Caco-2 (cell line): ENCODE data around the gene TNFRSF21. TPM values are rescaled to one million over a fixed set of nuclear protein-coding genes. Genes with fewer than 3 reads are reported as not detected.
A peak's percentile ranks its signal among the peaks of the same experiment; 100 is the strongest.

Experiments used
- BruUV-seq: library from RNA; stranded (reverse); fragments of 400-500 nt; replicated peaks from 2 replicates; lab custom pipeline; 2021; lab: Mats Ljungman, UMichigan
- CTCF ChIA-PET: fragments of 300-600 bp; sonication (Branson Sonifier 250); formaldehyde crosslinking; loops from one replicate; lab custom pipeline; 2022; ENCODE audit warnings: antibody characterized with exemption; lab: Charles Lee
- POLR2A ChIA-PET: fragments of 300-600 bp; sonication (Branson Sonifier 250); formaldehyde crosslinking; loops from one replicate; lab custom pipeline; 2022; ENCODE audit warnings: antibody characterized with exemption; lab: Charles Lee
- DNase-seq, 2 experiments: peaks; one replicate each; pipeline versions ENCODE4 v3.0.0 to v3.0.0-alpha.2; 2020 to 2022
- H3K27me3 ChIP-seq: replicated peaks from 2 replicates; pipeline ENCODE4 v1.6.0; 2011; ENCODE audit warnings: low read length; ENCODE audit not compliant: control insufficient read depth, insufficient read depth
- H3K36me3 ChIP-seq: 2 replicates; pipeline ENCODE4 v1.5.1; 2011; ENCODE audit warnings: low read length; ENCODE audit not compliant: control insufficient read depth, insufficient read depth
- H3K4me1 ChIP-seq: fragments of 250-450 bp; sonication (Bioruptor Pico); 2 replicates; pipeline ENCODE4 v1.5.1; 2020; ENCODE audit warnings: mild to moderate bottlenecking
- H3K4me3 ChIP-seq: 2 replicates; pipeline ENCODE4 v1.5.1; 2011; ENCODE audit warnings: low read depth, mild to moderate bottlenecking, control low read depth, low read length
- H3K9me3 ChIP-seq: fragments of 250-450 bp; sonication (Bioruptor Pico); 2 replicates; pipeline ENCODE4 v1.5.1; 2020; ENCODE audit warnings: mild to moderate bottlenecking, moderate library complexity
- H3K27ac Mint-ChIP-seq: one replicate; pipeline ENCODE4 v1.8.0; 2022; ENCODE audit warnings: mixed read lengths; ENCODE audit not compliant: unreplicated experiment
- H3K27me3 Mint-ChIP-seq: one replicate; pipeline ENCODE4 v1.8.0; 2022; ENCODE audit warnings: mixed read lengths; ENCODE audit not compliant: insufficient read depth, unreplicated experiment
- H3K36me3 Mint-ChIP-seq: one replicate; pipeline ENCODE4 v1.8.0; 2022; ENCODE audit warnings: mild to moderate bottlenecking, mixed read lengths; ENCODE audit not compliant: insufficient read depth, unreplicated experiment
- H3K4me1 Mint-ChIP-seq: one replicate; pipeline ENCODE4 v1.8.0; 2022; ENCODE audit warnings: low read depth, mixed read lengths; ENCODE audit not compliant: unreplicated experiment
- H3K4me3 Mint-ChIP-seq: one replicate; pipeline ENCODE4 v1.8.0; 2022; ENCODE audit warnings: mild to moderate bottlenecking, moderate library complexity, mixed read lengths; ENCODE audit not compliant: unreplicated experiment
- H3K9me3 Mint-ChIP-seq: one replicate; pipeline ENCODE4 v1.8.0; 2022; ENCODE audit warnings: mixed read lengths; ENCODE audit not compliant: unreplicated experiment
- intact Hi-C: fragments of 100-400 bp; cut with micrococcal nuclease; formaldehyde crosslinking; loops from one replicate; pipeline ENCODE4 v1.10.0; 2022; ENCODE audit not compliant: unreplicated experiment
- total RNA-seq: library from RNA; stranded (reverse); gene quantifications from 2 replicates; pipeline ENCODE4 v1.2.3, GENCODE V29; 2022
- TF ChIP-seq, protein P1 (sequence below), 2 experiments: fragments of 200-600 bp in 1 of 2; IDR thresholded peaks; 1 replicate in 1 of 2; 2 replicates in 1 of 2; pipeline versions ENCODE4 v1.5.1 to v1.8.0; 2011 to 2022; ENCODE audit warnings: antibody characterized with exemption in 1 of 2, control low read depth in 1 of 2, inconsistent platforms in 1 of 2, low read depth in 1 of 2, low read length in 1 of 2, mild to moderate bottlenecking in 1 of 2, moderate library complexity in 1 of 2; ENCODE audit not compliant: insufficient read depth in 1 of 2, severe bottlenecking in 1 of 2, unreplicated experiment in 1 of 2

The TNFRSF21 gene
- total RNA-seq, 1 experiment from 2014 or later = 60.8 TPM

DNA sequence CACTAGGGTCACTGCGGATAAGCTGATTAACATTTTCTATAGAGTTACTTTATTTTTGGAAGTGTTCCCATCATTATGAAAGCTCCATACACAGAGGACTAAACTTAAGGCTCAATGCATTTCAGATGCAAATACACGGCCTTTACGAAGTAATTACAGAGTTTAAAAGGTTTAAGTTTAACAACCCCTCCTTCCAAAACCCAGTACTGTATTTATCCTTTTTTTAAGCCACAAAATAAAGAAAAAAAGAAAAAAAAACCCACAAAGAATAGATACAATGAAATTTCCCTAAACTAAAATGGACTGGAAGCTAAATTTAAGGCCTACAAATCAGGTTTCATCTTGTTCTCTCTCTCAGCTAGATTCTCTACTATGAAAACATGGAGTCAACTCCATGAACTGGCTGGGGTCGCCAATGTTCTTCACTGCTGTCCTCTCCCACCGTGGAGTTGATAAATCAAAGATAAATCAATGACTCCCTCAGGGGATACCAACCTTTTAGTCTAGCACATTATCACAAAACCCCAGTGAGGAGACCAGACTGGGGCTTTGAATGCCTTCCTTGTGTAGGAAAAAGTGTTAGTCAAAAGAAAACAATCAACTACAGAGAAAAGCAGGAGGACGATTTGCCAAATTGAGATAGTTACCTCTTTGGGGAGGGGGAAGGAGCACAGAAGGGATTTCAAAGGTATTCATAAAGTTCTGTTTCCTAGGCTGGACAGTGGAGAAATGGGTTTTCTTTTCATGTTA, 52.5 kb downstream of the TNFRSF21 start:
- ChIA-PET POLR2A (no interaction called here), CTCF (no interaction called here)
- Histone ChIP-seq H3K36me3 (no peaks in the 10 kb centered on the region; the same call in 1 of the 2 replicates), H3K27me3 (no peaks in the 10 kb centered on the region), H3K4me1 (peaks cover 1% of the 10 kb centered on the region; the same call in 1 of the 2 replicates), H3K9me3 (no peaks in the 10 kb centered on the region), H3K4me3 (no peak overlapping the region)
- TF ChIP-seq, protein P1, sequence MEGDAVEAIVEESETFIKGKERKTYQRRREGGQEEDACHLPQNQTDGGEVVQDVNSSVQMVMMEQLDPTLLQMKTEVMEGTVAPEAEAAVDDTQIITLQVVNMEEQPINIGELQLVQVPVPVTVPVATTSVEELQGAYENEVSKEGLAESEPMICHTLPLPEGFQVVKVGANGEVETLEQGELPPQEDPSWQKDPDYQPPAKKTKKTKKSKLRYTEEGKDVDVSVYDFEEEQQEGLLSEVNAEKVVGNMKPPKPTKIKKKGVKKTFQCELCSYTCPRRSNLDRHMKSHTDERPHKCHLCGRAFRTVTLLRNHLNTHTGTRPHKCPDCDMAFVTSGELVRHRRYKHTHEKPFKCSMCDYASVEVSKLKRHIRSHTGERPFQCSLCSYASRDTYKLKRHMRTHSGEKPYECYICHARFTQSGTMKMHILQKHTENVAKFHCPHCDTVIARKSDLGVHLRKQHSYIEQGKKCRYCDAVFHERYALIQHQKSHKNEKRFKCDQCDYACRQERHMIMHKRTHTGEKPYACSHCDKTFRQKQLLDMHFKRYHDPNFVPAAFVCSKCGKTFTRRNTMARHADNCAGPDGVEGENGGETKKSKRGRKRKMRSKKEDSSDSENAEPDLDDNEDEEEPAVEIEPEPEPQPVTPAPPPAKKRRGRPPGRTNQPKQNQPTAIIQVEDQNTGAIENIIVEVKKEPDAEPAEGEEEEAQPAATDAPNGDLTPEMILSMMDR (IDR thresholded peaks at IDR 0.05; ENCODE audit: insufficient read depth in 1 of 2, low read depth in 1 of 2, low read length in 1 of 2, severe bottlenecking in 1 of 2, unreplicated experiment in 1 of 2) = no peak
- no peak overlapping the region for H3K4me3 Mint-ChIP-seq
- peak overlapping the region; percentile 32 for H3K27ac Mint-ChIP-seq
- no peaks in the 10 kb centered on the region for H3K27me3 Mint-ChIP-seq
- peaks cover 2% of the 10 kb centered on the region for H3K4me1 Mint-ChIP-seq
- no peak for DNase-seq
- peaks cover 71% of the 10 kb centered on the region for H3K36me3 Mint-ChIP-seq
- intact Hi-C loops = no loop called here
- no peaks in the 10 kb centered on the region for H3K9me3 Mint-ChIP-seq
- BruUV-seq = no TSS peak

DNA sequence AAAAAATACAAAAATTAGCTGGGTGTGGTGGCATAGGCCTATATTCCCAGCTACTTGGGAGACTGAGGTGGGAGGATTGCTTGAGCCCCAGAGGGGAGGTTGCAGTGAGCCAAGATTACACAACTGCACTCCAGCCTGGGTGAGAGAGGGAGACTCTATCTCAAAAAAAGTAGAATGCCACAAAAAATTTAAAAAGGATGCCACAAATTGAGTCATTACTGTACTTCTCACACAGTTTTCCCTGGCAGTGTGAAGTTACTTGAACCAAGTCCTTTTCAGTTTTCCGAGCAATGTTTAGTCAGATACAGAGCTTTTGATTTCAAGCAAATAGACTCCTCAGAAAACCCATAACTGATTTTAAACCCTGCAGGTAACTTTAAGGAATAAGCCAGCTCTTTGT, 53.3 kb downstream of the TNFRSF21 start:
- Mint-ChIP-seq H3K27ac (no peak overlapping the region), H3K9me3 (no peaks in the 10 kb centered on the region), H3K36me3 (peaks cover 71% of the 10 kb centered on the region), H3K27me3 (no peaks in the 10 kb centered on the region), H3K4me1 (no peaks in the 10 kb centered on the region), H3K4me3 (no peak overlapping the region)
- intact Hi-C loops = no loop called here
- CTCF ChIA-PET = no interaction called here
- POLR2A ChIA-PET = no interaction called here
- no peak overlapping the region for H3K4me3 ChIP-seq
- no TSS peak for BruUV-seq
- peaks cover 7% of the 10 kb centered on the region; the same call in 1 of the 2 replicates for H3K4me1 ChIP-seq
- DNase-seq = no peak
- no peaks in the 10 kb centered on the region for H3K9me3 ChIP-seq
- no peaks in the 10 kb centered on the region; the same call in 1 of the 2 replicates for H3K36me3 ChIP-seq
- H3K27me3 ChIP-seq = no peaks in the 10 kb centered on the region
- TF ChIP-seq, protein P1 (IDR thresholded peaks at IDR 0.05; ENCODE audit: insufficient read depth in 1 of 2, low read depth in 1 of 2, low read length in 1 of 2, severe bottlenecking in 1 of 2, unreplicated experiment in 1 of 2) = no peak

DNA sequence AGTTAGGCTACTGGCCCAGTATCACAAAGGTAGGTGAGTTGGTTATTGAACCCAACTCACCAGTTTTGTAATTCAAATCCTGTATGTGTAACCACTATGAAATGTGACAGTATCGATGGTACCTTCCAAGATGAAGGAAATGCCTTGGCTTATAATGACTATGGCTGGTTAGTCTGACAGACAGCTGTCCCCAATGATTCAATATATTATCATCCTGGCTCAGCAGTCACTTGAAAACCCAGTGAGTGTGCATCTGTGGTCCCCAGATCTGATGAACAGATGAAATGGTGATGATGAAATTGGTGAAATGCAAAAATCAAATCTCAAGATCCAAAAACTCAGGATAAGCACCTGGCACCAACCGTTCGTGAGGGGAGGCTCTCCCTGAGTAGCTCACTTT, 54.8 kb downstream of the TNFRSF21 start:
- intact Hi-C loops = no loop called here
- Histone ChIP-seq H3K36me3 (no peaks in the 10 kb centered on the region; the same call in 1 of the 2 replicates), H3K4me3 (no peak overlapping the region), H3K4me1 (peaks cover 20% of the 10 kb centered on the region; the same call in 1 of the 2 replicates), H3K9me3 (no peaks in the 10 kb centered on the region), H3K27me3 (no peaks in the 10 kb centered on the region)
- no peak for DNase-seq
- Mint-ChIP-seq H3K27me3 (no peaks in the 10 kb centered on the region), H3K4me1 (peaks cover 1% of the 10 kb centered on the region), H3K27ac (no peak overlapping the region), H3K9me3 (no peaks in the 10 kb centered on the region), H3K36me3 (peaks cover 65% of the 10 kb centered on the region), H3K4me3 (no peak overlapping the region)
- TF ChIP-seq, protein P1 (IDR thresholded peaks at IDR 0.05; ENCODE audit: insufficient read depth in 1 of 2, low read depth in 1 of 2, low read length in 1 of 2, severe bottlenecking in 1 of 2, unreplicated experiment in 1 of 2) = no peak
- CTCF ChIA-PET = no interaction called here
- POLR2A ChIA-PET = no interaction called here
- BruUV-seq = no TSS peak
